ENCODE data around the gene ACSS1. TPM values are rescaled to one million over a fixed set of nuclear protein-coding genes. Genes with fewer than 3 reads are reported as not detected.

ACSS1 gene
- total RNA-seq, 2 experiments from 2014 or later = 38.3 to 40.3 TPM

DNA sequence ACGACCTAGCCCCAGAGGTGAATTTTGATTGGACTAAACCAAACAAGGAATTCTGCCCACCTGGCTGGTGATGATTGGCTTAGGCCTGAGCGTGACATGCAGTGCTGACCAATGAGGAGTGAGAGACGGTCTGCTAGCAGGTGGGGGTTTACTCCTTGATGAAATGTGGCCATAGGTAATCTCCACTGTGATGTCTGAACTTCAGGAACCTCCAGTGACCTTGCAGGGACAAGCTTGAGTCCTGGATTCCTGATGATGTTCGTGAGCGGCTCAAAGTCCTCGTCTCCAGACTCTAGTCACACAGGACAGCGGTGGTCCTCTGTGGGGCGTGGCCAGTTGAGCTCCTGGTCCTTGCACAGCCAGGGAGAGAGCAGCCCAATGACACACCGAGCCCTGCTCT lies 15.6 kb upstream of the ACSS1 start:
- POLR2A ChIA-PET = no interaction called here
- H3K36me3 Mint-ChIP-seq (ENCODE audit: low read depth) = no peaks in the 10 kb centered on the region
- no peak for DNase-seq
- CTCF ChIA-PET = no interaction called here
- peaks cover 2% of the 10 kb centered on the region for H3K4me1 Mint-ChIP-seq
- peaks cover 74% of the 10 kb centered on the region for H3K27me3 Mint-ChIP-seq
- H3K9me3 Mint-ChIP-seq = no peaks in the 10 kb centered on the region
- H3K27ac Mint-ChIP-seq = no peak overlapping the region
- no peak overlapping the region for H3K4me3 Mint-ChIP-seq

DNA sequence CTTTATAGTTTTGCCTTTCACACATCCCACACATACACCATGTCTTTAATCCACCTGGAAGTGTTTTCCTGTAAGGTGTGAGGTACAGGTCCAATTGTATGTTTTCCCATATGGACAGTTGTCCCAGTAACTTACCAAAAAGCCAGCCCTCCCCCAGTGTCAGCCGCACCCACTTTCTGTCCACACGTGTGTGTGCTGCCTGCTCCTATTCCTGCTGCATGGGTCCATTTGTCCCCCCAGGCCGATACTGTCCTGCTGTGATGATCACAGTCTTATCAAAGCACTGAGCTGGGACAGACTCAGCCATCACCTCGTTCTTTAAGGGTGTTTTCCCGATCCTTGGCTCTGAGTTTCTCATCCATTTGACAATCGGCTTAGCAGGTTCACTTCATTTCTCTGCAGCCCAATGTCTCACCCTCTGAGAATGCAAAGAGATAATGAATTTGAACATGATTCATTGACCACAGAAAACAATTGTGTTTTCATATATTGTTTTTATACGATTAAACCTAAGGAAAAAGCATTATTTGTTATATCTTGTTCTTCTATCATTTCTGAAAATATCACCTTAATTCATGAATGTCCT lies 14.4 kb upstream of the ACSS1 start:
- no peak for DNase-seq
- no peaks in the 10 kb centered on the region for H3K9me3 Mint-ChIP-seq
- H3K4me3 Mint-ChIP-seq = no peak overlapping the region
- ChIA-PET CTCF (interaction anchor here (1.6 kb wide), 1 partner anchor 14 kb away, joined by 3 read pairs; no protein-coding TSS in a partner anchor), POLR2A (interaction anchor here (2.1 kb wide), 1 partner anchor 14 kb away, joined by 10 read pairs; the partner anchor contains the start of gene ACSS1)
- no peaks in the 10 kb centered on the region for H3K36me3 Mint-ChIP-seq (ENCODE audit: low read depth)
- no peak overlapping the region for H3K27ac Mint-ChIP-seq
- H3K4me1 Mint-ChIP-seq = no peaks in the 10 kb centered on the region
- H3K27me3 Mint-ChIP-seq = peaks cover 66% of the 10 kb centered on the region

DNA sequence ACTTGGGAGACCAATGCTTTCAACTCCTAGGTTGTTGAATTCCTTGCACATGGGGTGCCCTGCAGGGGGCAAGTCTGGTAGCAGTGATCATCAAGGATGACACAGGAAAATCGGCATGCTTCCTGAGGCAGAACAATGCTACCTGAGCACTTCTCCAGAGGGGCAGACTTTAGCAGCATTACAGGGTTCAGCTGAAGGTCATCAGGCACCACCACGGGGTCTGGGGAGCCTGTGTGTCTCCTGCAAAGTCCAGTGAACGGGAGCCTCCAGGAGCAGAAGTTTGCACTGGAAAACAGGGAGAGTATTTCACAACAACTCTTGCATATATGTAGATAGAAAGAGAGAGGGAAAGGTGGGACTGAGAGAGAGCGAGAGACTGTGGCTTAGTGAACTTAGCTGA lies 13.8 kb upstream of the ACSS1 start:
- CTCF ChIA-PET = interaction anchor here (1.6 kb wide), 1 partner anchor 13 kb away, joined by 3 read pairs; no protein-coding TSS in a partner anchor
- peaks cover 61% of the 10 kb centered on the region for H3K27me3 Mint-ChIP-seq

DNA sequence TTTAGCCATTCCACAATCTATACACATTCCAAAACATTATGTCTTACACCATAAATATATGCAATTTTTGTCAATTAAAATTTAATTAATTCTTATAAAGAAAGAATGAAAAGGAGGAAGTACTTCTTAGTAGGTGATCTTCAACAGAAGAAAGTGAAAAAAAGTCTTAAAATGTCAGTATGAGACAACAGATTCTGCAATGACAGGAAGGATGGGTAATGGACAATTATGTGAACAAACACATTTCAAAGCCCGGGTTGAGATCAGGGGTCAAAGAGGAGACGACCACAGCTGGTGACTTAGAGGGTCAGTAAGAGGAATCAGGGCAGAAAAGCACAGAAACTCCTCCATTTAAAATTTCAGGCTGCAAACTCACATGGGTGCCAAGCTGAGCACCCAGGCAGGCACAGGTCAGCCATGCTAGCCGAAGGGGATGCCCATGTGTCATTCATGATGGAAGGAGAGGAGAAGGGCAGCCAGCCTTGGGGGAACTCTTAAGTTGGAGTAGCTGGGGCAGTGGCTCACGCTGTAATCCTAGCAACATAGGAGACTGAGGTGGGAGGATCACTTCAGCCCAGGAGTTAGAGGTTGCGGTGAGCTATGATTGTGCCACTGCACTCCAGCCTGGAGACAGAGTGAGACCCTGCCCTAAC lies 13.0 kb upstream of the ACSS1 start:
- Mint-ChIP-seq H3K36me3 (ENCODE audit: low read depth) (no peaks in the 10 kb centered on the region), H3K4me1 (peaks cover 3% of the 10 kb centered on the region), H3K27me3 (peaks cover 57% of the 10 kb centered on the region), H3K9me3 (no peaks in the 10 kb centered on the region), H3K4me3 (no peak overlapping the region), H3K27ac (no peak overlapping the region)
- POLR2A ChIA-PET = interaction anchor here (2.1 kb wide), 1 partner anchor 13 kb away, joined by 10 read pairs; the partner anchor contains the start of gene ACSS1
- CTCF ChIA-PET = interaction anchor here (1.6 to 1.7 kb wide), 2 partner anchors 12 to 181 kb away, joined by 3 read pairs; no protein-coding TSS in a partner anchor
- DNase-seq = no peak

More for the DNA sequence above, 13.8 kb upstream of the ACSS1 start:
- no peaks in the 10 kb centered on the region for H3K36me3 Mint-ChIP-seq (ENCODE audit: low read depth)
- H3K4me1 Mint-ChIP-seq = no peaks in the 10 kb centered on the region
- H3K27ac Mint-ChIP-seq = no peak overlapping the region
- no peak for DNase-seq
- H3K4me3 Mint-ChIP-seq = no peak overlapping the region
- H3K9me3 Mint-ChIP-seq = no peaks in the 10 kb centered on the region
- POLR2A ChIA-PET = interaction anchor here (2.1 kb wide), 1 partner anchor 14 kb away, joined by 10 read pairs; the partner anchor contains the start of gene ACSS1

DNA sequence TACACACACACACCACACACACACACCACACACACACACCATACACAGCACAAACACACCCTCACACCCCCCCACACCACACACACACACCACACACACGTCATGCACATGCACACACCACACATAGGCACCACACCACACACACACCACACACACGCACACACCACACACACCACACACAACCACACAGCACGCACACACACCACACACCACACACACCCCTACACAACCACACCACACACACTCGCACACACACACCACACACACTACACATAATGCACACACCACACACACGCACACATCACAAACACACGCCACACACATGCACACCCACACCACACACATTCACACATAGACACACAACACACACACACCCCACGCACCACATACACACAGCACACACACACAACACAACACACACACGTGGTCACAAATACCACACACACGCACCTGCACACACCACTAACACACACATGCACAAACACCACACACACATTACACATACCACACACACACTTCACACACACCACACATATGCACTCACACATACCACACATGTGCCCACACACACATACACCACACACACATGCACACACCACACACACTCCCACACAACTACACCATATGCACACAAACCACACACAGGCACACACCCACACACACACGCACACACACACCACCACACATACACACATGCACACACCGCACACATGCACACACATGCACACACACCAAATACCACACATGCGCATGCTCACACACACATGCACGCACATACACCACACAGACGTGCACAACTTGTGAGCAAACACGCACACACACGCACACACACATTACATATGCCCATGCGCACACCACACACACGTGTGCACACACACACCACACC lies 9.4 kb upstream of the ACSS1 start:
- CTCF ChIA-PET = no interaction called here
- Mint-ChIP-seq H3K27ac (no peak overlapping the region), H3K9me3 (no peaks in the 10 kb centered on the region), H3K27me3 (peaks cover 51% of the 10 kb centered on the region), H3K4me1 (peaks cover 3% of the 10 kb centered on the region), H3K4me3 (no peak overlapping the region), H3K36me3 (ENCODE audit: low read depth) (no peaks in the 10 kb centered on the region)
- POLR2A ChIA-PET = no interaction called here
- no peak for DNase-seq

DNA sequence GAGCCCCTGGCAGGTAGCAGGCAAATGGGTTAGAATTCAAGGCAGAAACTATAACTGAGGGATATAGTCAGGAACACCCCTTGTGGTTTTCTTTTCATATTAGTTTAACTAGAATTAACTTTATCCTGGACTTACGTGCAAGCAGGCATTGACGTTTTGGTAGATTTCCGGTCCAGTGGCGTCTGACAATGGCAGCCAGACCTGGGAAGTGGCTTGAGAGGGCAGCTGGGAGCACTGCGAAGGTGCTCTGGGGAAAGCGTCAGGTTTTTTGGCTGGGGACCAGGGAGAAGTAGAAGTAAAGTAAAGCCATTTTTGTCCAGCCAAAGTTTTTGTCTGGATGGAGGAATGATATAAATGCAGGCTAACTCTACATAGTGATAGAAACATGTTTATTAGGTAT lies 8.4 kb upstream of the ACSS1 start:
- Mint-ChIP-seq H3K36me3 (ENCODE audit: low read depth) (no peaks in the 10 kb centered on the region), H3K4me1 (peaks cover 3% of the 10 kb centered on the region), H3K27ac (no peak overlapping the region), H3K9me3 (no peaks in the 10 kb centered on the region), H3K27me3 (peaks cover 48% of the 10 kb centered on the region), H3K4me3 (no peak overlapping the region)
- ChIA-PET CTCF (interaction anchor here (1.2 to 2.4 kb wide), 2 partner anchors 69 to 72 kb away, joined by 3 to 33 read pairs; no protein-coding TSS in a partner anchor), POLR2A (interaction anchor here (0.9 to 1.3 kb wide), 2 partner anchors 30 to 72 kb away, joined by 3 to 6 read pairs; no protein-coding TSS in a partner anchor)
- no peak for DNase-seq

DNA sequence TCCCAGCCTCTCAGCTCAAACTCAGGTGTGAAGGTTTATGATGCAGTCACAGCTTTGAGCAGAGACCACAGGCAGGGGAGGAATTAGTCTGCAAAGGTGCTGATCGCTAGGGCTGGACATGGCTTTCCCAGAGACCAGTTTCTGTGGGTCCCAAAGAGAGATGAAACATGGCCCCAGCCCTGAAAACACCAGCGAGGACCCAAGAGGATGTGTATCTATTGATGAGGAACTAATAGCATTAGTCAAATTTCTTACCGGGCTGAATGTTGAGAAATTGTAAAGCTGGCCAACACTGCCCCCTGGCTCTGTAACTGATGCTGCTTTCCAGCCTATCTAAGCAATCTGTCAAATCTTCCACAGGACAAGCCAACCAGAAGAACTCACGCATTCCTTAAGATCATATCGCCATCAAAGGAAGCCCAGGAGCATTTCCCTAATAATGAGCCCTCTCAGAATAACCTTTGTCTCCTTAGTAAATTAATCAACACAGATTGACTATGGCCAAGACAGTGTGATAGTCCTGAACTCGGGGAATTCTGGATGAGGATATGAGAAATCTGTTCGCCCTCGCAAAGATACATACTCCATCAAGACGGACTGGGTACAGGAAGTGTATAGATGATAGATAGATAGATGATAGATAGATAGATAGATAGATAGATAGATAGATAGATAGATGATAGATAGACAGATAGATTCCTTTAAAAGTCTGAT lies 7.8 kb upstream of the ACSS1 start:
- Mint-ChIP-seq H3K4me1 (peaks cover 3% of the 10 kb centered on the region), H3K27me3 (peaks cover 49% of the 10 kb centered on the region), H3K4me3 (no peak overlapping the region), H3K27ac (no peak overlapping the region), H3K36me3 (ENCODE audit: low read depth) (no peaks in the 10 kb centered on the region), H3K9me3 (no peaks in the 10 kb centered on the region)
- POLR2A ChIA-PET = interaction anchor here (0.9 to 1.3 kb wide), 2 partner anchors 30 to 71 kb away, joined by 3 to 6 read pairs; no protein-coding TSS in a partner anchor
- CTCF ChIA-PET = interaction anchor here (0.7 to 2.4 kb wide), 7 partner anchors 9 to 135 kb away, joined by 3 to 33 read pairs (median 4); no protein-coding TSS in a partner anchor
- DNase-seq = peak; percentile 74

DNA sequence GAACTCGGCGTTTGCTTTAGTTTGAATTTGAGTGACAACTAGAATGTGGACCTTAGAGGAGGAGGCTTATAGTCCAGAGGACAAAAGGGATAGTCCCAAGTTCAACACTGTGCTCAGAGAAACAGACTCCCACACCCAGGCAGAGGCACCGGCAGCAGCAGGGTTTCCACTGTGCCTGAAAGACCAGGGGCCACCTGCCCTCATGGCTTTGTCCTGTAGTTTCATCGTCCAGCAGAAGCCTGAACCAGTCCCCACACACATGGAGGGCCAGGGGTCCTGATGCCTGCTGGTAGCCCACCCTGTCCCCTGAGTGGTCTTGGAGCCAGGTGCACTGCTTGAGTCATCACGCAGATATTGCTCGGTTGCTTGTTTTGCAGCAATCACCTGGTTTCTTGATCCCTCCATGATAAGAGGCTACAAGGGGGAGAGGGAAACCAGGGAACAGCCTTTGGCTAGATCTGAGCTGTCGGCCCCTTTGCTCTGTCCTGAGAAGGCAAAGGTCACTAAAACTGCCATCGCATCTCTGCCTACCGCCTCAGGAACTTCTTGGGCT lies 7.2 kb upstream of the ACSS1 start:
- Mint-ChIP-seq H3K36me3 (ENCODE audit: low read depth) (no peaks in the 10 kb centered on the region), H3K27me3 (peaks cover 50% of the 10 kb centered on the region), H3K4me1 (peaks cover 6% of the 10 kb centered on the region), H3K9me3 (no peaks in the 10 kb centered on the region), H3K4me3 (no peak overlapping the region), H3K27ac (no peak overlapping the region)
- POLR2A ChIA-PET = interaction anchor here (0.9 to 1.3 kb wide), 3 partner anchors 29 to 116 kb away, joined by 3 to 6 read pairs (median 3); partner anchors contain the start of gene CST7
- no peak for DNase-seq
- CTCF ChIA-PET = interaction anchor here (0.7 to 2.4 kb wide), 8 partner anchors 8 to 134 kb away, joined by 3 to 33 read pairs (median 4); no protein-coding TSS in a partner anchor

DNA sequence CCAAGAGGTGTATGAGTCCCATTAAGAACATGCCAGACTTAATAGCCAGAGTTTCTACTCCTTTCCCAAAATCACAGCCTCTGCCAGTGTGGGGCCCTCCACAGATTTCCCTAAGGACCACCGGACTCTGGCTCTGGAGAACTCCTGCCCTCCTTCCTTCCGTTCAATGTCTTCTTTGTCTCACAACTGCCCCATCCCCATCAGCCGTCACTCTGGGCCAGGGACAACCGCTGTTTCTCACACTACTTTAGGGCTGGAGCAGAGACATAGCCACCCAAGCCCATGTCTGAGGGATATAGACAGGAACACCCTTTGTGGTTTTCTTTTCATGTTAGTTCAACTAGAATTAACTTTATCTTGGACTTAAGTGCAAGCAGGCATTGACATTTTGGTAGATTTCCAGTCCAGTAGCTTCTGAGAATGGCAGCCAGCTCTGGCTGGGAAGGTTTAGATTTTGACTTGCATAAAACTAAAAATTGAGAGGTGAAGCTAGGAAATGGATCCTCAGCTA lies 6.7 kb upstream of the ACSS1 start:
- CTCF ChIA-PET = interaction anchor here (0.9 to 2.4 kb wide), 7 partner anchors 21 to 134 kb away, joined by 3 to 33 read pairs (median 5); no protein-coding TSS in a partner anchor
- no peak overlapping the region for H3K27ac Mint-ChIP-seq
- POLR2A ChIA-PET = interaction anchor here (0.7 to 1.3 kb wide), 2 partner anchors 71 to 115 kb away, joined by 3 read pairs; partner anchors contain the start of gene CST7
- peaks cover 44% of the 10 kb centered on the region for H3K27me3 Mint-ChIP-seq
- H3K4me1 Mint-ChIP-seq = peaks cover 6% of the 10 kb centered on the region
- no peak for DNase-seq
- H3K4me3 Mint-ChIP-seq = no peak overlapping the region
- H3K9me3 Mint-ChIP-seq = no peaks in the 10 kb centered on the region
- H3K36me3 Mint-ChIP-seq (ENCODE audit: low read depth) = no peaks in the 10 kb centered on the region

DNA sequence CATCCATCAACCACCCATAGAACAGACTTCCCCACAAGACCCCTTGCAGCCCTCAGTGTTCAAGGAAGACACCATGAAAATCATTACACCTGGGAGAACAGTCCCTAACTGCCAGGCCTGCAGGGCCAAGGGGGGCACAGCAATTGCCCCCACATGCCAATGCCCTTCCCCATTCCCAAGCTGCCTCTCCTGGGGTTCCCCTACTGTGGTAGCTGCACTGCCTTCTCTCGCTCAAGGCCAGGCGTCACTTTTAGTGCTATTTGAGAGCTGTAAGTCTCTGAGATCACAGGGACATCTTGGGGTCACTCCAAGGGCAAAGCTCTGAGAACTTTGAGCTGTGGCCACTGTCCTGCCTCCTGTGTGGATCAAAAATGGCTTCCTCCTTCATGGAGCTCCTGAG lies 6.0 kb upstream of the ACSS1 start:
- Mint-ChIP-seq H3K36me3 (ENCODE audit: low read depth) (no peaks in the 10 kb centered on the region), H3K4me3 (no peak overlapping the region), H3K9me3 (no peaks in the 10 kb centered on the region), H3K4me1 (peaks cover 10% of the 10 kb centered on the region), H3K27me3 (peaks cover 42% of the 10 kb centered on the region), H3K27ac (no peak overlapping the region)
- CTCF ChIA-PET = interaction anchor here (1.6 to 2.4 kb wide), 4 partner anchors 22 to 114 kb away, joined by 4 to 33 read pairs (median 5); no protein-coding TSS in a partner anchor
- no peak for DNase-seq
- POLR2A ChIA-PET = interaction anchor here (0.7 to 1.3 kb wide), 2 partner anchors 70 to 115 kb away, joined by 3 read pairs; partner anchors contain the start of gene CST7

DNA sequence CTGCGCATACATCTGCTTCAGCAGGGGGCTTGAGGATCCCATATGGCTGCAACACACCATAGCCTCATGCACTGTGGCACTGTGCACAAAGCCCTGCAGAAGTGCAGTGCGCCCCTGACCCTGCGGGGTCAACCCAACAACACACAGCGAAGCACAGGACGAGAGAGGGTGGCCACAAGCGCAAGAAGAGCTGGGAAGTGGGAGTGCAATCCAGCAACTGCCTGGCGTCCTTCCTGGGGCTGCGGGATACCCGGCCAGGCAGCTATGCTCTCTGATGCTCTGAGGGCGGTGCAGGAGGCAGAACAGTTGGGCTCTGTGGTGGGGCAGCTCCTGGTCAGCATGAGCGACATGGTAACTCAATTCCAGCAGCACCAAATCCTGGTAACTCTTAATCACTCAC lies 5.6 kb upstream of the ACSS1 start:
- peaks cover 40% of the 10 kb centered on the region for H3K27me3 Mint-ChIP-seq
- no peak overlapping the region for H3K27ac Mint-ChIP-seq
- DNase-seq = no peak
- H3K9me3 Mint-ChIP-seq = no peaks in the 10 kb centered on the region
- H3K4me3 Mint-ChIP-seq = no peak overlapping the region
- POLR2A ChIA-PET = interaction anchor here (1.3 to 1.5 kb wide), 5 partner anchors 28 to 114 kb away, joined by 3 to 6 read pairs (median 4); partner anchors contain the start of genes APMAP and CST7
- CTCF ChIA-PET = interaction anchor here (1.9 to 2.2 kb wide), 3 partner anchors 57 to 115 kb away, joined by 5 to 14 read pairs (median 5); no protein-coding TSS in a partner anchor
- peaks cover 14% of the 10 kb centered on the region for H3K4me1 Mint-ChIP-seq
- H3K36me3 Mint-ChIP-seq (ENCODE audit: low read depth) = no peaks in the 10 kb centered on the region

Data from activated CD4-positive, alpha-beta memory T cell treated with anti-CD3 and anti-CD28 coated beads, Interleukin-2, amount 10 ng/mL, durations not matched to agents 7 days and 5 days (primary cell).